GM18858 (cell line): ENCODE data around the gene LNPEP.

Source experiments
- ATAC-seq: cut with Tn5 transposase; IDR thresholded peaks from one replicate; pipeline ENCODE4 v1.9.1; 2021; ENCODE audit not compliant: unreplicated experiment

LNPEP gene

GRCh38 chr5:96935559-96936430 lies at the start of gene LNPEP:
Gene LNPEP (plus strand): TSS chr5:96936080. CDS start chr5:96936156, 76 bp downstream.
- ATAC-seq = peak; percentile 30

GRCh38 chr5:96893342-96893741 lies 42.5 kb upstream of the LNPEP start:
- no peak for ATAC-seq

GRCh38 chr5:96896276-96896675 lies 39.6 kb upstream of the LNPEP start:
- peak; percentile 35 for ATAC-seq

GRCh38 chr5:96896806-96897205 lies 39.1 kb upstream of the LNPEP start:
- peak; percentile 96 for ATAC-seq

- no peak for ATAC-seq
These were observed 34.5 kb upstream of the LNPEP start for GRCh38 chr5:96901384-96901783.

- ATAC-seq = no peak
These were observed 34.0 kb upstream of the LNPEP start for GRCh38 chr5:96901841-96902240.

GRCh38 chr5:96902876-96903275 lies 33.0 kb upstream of the LNPEP start:
- ATAC-seq = no peak

GRCh38 chr5:96903300-96903699 lies 32.6 kb upstream of the LNPEP start:
- no peak for ATAC-seq

- ATAC-seq = no peak
These were observed 31.6 kb upstream of the LNPEP start for GRCh38 chr5:96904054-96904931.

- ATAC-seq = no peak
These were observed 30.0 kb upstream of the LNPEP start for GRCh38 chr5:96905864-96906263.

- ATAC-seq = no peak
These were observed 26.9 kb upstream of the LNPEP start for GRCh38 chr5:96909003-96909402.

- no peak for ATAC-seq
These were observed 26.4 kb upstream of the LNPEP start for GRCh38 chr5:96909435-96909834.

- no peak for ATAC-seq
These were observed 24.7 kb upstream of the LNPEP start for GRCh38 chr5:96911139-96911538.

GRCh38 chr5:96913233-96913632 lies 22.6 kb upstream of the LNPEP start:
- ATAC-seq = no peak

GRCh38 chr5:96919754-96920197 lies 16.1 kb upstream of the LNPEP start:
- ATAC-seq = peak; percentile 63

- no peak for ATAC-seq
These were observed 15.0 kb upstream of the LNPEP start for GRCh38 chr5:96920744-96921355.

GRCh38 chr5:96922499-96923244 lies 13.2 kb upstream of the LNPEP start:
- ATAC-seq = no peak

GRCh38 chr5:96924016-96924443 lies 11.8 kb upstream of the LNPEP start:
- no peak for ATAC-seq

- no peak for ATAC-seq
These were observed 9.6 kb upstream of the LNPEP start for GRCh38 chr5:96926276-96926675.

GRCh38 chr5:96927008-96927407 lies 8.9 kb upstream of the LNPEP start:
- ATAC-seq = no peak
